ENCODE data around the gene CLCN2. TPM values are rescaled to one million over a fixed set of nuclear protein-coding genes. Genes with fewer than 3 reads are reported as not detected.

CLCN2 gene
- total RNA-seq, 2 donors from 2014 or later, result 7.5 to 12.2 TPM

- H3K27ac ChIP-seq, result no peak overlapping the region
- no peaks in the 10 kb centered on the region for H3K9me3 ChIP-seq
- 74 to 79% methylated on average over 6 to 8 of the region's 8 CpGs for WGBS, 2 donors
- intact Hi-C loops (cut with DNase I), result no loop called here
- no peak for TF ChIP-seq POLR2A (IDR thresholded peaks at IDR 0.05)
- TF ChIP-seq CTCF (IDR thresholded peaks at IDR 0.05), result no peak
- no peak overlapping the region for H3K4me3 ChIP-seq
- no peaks in the 10 kb centered on the region for H3K36me3 ChIP-seq (replicated peaks in 1 of 2; ENCODE audit: insufficient read depth in 1 of 2, low read depth in 2 of 2)
- no peak for DNase-seq
- ATAC-seq, result no peak
- no peaks in the 10 kb centered on the region for H3K27me3 ChIP-seq
- H3K4me1 ChIP-seq, result peaks cover 51% of the 10 kb centered on the region
Observed at GRCh38 chr3:184354754-184355153, 6.7 kb downstream of the CLCN2 start.

GRCh38 chr3:184354121-184354728 is 7.2 kb downstream of the CLCN2 start:
- Histone ChIP-seq H3K9me3 (no peaks in the 10 kb centered on the region), H3K27me3 (no peaks in the 10 kb centered on the region), H3K4me3 (no peak overlapping the region), H3K4me1 (peaks cover 47% of the 10 kb centered on the region), H3K27ac (no peak overlapping the region), H3K36me3 (replicated peaks in 1 of 2; ENCODE audit: insufficient read depth in 1 of 2, low read depth in 2 of 2) (no peaks in the 10 kb centered on the region)
- intact Hi-C loops (cut with DNase I), result no loop called here
- ATAC-seq, result no peak
- TF ChIP-seq POLR2A (IDR thresholded peaks at IDR 0.05), result no peak
- peak; percentile 44 to 77 (median 54) for TF ChIP-seq CTCF (IDR thresholded peaks at IDR 0.05)
- peak; percentile 50 to 68 (median 58) for DNase-seq
- 45 to 46% methylated on average over 5 to 18 of the region's 18 CpGs for WGBS, 2 donors

- Histone ChIP-seq H3K36me3 (replicated peaks in 1 of 2; ENCODE audit: insufficient read depth in 1 of 2, low read depth in 2 of 2) (no peaks in the 10 kb centered on the region), H3K27me3 (no peaks in the 10 kb centered on the region), H3K27ac (no peak overlapping the region), H3K4me3 (no peak overlapping the region), H3K4me1 (peaks cover 40% of the 10 kb centered on the region), H3K9me3 (no peaks in the 10 kb centered on the region)
- DNase-seq (no peak), ATAC-seq (no peak)
- WGBS, 2 donors, result 79 to 95% methylated on average over 4 to 11 of the region's 11 CpGs
- TF ChIP-seq CTCF (IDR thresholded peaks at IDR 0.05) (no peak), POLR2A (IDR thresholded peaks at IDR 0.05) (no peak)
- intact Hi-C loops (cut with DNase I), result no loop called here
Observed at GRCh38 chr3:184353546-184353941, 7.9 kb downstream of the CLCN2 start.

GRCh38 chr3:184352897-184353545 is 8.4 kb downstream of the CLCN2 start:
- whole genome bisulfite sequencing, 2 donors, result 84% methylated on average over 11 of the region's 11 CpGs; no CpG with 5 or more reads in 1 of the 2 donors
- Histone ChIP-seq H3K36me3 (replicated peaks in 1 of 2; ENCODE audit: insufficient read depth in 1 of 2, low read depth in 2 of 2) (no peaks in the 10 kb centered on the region), H3K27ac (peak overlapping the region; percentile 48 to 78 (median 68)), H3K9me3 (no peaks in the 10 kb centered on the region), H3K4me1 (peaks cover 39% of the 10 kb centered on the region), H3K27me3 (no peaks in the 10 kb centered on the region), H3K4me3 (no peak overlapping the region)
- TF ChIP-seq POLR2A (IDR thresholded peaks at IDR 0.05), result no peak
- ATAC-seq, result no peak
- intact Hi-C loops (cut with DNase I), result no loop called here
- no peak for DNase-seq

- peak; percentile 68 to 90 (median 80) for DNase-seq
- intact Hi-C loops (cut with DNase I), result no loop called here
- peak; percentile 87 for ATAC-seq
- Histone ChIP-seq H3K36me3 (replicated peaks in 1 of 2; ENCODE audit: insufficient read depth in 1 of 2, low read depth in 2 of 2) (no peaks in the 10 kb centered on the region), H3K4me1 (peaks cover 39% of the 10 kb centered on the region), H3K27me3 (no peaks in the 10 kb centered on the region), H3K9me3 (no peaks in the 10 kb centered on the region), H3K27ac (peak overlapping the region; percentile 48 to 78 (median 68)), H3K4me3 (no peak overlapping the region)
- WGBS, 2 donors, result 48 to 67% methylated on average over 15 of the region's 15 CpGs
- TF ChIP-seq POLR2A (IDR thresholded peaks at IDR 0.05), result no peak
- no peak for TF ChIP-seq CTCF (IDR thresholded peaks at IDR 0.05)
Observed at GRCh38 chr3:184352149-184352785, 9.1 kb downstream of the CLCN2 start.

All from body of pancreas (tissue), 4 donors.